Astrocyte of the spinal cord (primary cell): Measurements from ENCODE around the gene GTF2B.
"Not testable (repeated sequence)": the region's sequence is repeated elsewhere in the genome, so short reads cannot be mapped to it uniquely, and the experiment has no call there.

ENCODE experiments used
- DNase-seq: peaks from one replicate; pipeline ENCODE4 v3.0.0; 2011; ENCODE audit warnings: low read depth, low spot score
- H3K4me3 ChIP-seq: 2 replicates; pipeline ENCODE4 v1.5.1; 2011; ENCODE audit warnings: low read depth, mild to moderate bottlenecking, low read length, moderate library complexity
- CTCF ChIP-seq: IDR thresholded peaks from 2 replicates; pipeline ENCODE4 v1.5.1; 2012; ENCODE audit warnings: low read depth, mild to moderate bottlenecking, low read length, inconsistent platforms
- in situ Hi-C: cut with HindIII; loops from 2 replicates; pipeline ENCODE4 v1.10.0; 2017; ENCODE audit warnings: low sequenced_read_pairs

GTF2B gene

GRCh38 chr1:88922214-88922613 is 30.8 kb upstream of the GTF2B start:
- no peak for TF ChIP-seq CTCF
- no peak overlapping the region for H3K4me3 ChIP-seq
- no peak for DNase-seq
- in situ Hi-C loops: no loop called here

DNA sequence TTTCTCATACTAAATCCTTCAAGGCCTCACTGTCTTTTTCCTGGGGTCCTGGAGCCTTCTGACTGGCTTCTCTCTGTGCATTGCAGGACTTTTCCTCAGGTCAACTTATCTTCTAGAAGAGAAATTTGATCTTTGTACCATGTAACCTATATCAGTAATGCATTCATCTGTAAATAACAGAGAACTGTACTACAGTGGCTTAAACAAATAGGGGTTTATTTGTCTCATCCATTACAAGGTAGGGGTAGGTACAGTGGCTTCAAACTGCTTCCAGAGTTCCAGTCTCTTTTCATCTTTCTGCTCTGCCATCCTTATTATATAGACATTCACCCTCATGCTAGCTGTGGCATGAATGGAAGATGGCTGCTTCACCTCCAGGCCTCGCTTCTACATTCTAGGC is 29.5 kb upstream of the GTF2B start:
- DNase-seq: no peak
- no peak for TF ChIP-seq CTCF
- in situ Hi-C loops: no loop called here
- no peak overlapping the region for H3K4me3 ChIP-seq

DNA sequence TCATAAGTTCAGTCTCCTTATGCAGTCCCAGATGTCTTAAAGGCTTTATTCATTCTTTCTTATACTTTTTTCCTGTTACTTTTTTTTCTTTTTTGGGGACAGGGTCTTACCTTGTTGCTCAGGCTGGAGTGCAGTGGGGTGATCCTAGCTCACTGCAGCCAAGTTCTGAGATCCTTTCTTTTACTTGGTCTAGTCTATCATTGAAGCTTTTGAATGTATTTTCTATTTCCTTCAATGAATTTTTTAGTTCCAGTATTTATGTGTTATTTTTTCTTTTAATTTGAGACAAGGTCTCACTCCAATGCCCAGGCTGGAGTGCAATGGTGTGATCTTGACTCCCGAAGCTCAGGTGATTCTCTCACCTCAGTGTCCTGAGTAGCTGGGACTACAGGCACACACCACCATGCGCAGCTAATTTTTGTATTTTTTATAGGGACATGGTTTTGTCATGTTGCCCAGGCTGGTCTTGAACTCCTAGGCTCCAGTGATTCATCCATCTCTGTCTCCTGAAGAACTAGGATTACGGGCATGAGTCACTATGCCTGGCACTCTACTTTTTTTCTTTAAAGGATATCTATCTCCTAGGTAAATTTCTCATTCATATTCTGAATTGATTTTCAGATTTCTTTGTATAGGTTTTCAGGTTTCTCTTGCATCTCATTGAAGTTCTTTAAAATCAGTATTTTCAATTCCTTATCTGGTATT is 26.1 kb upstream of the GTF2B start:
- TF ChIP-seq CTCF: no peak
- H3K4me3 ChIP-seq: no peak overlapping the region
- DNase-seq: no peak
- in situ Hi-C loops: no loop called here

DNA sequence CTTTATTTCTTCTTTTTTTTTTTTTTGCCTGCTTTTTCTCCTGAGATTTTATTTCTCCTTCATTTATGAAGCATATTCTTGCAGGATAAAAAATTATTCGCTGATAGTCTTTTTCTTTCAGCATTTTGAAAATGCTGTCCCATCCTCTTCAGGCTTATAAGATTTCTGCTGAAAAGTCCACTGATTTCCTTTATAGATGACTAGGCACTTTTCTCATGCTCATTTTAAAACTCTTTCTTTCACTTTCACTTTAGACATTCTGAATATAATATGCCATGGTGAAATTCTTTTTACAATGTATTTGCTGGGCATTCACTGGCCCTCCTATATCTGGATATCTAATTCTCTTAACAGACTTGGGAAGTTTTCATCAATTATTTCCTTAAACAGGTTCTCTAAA is 25.5 kb upstream of the GTF2B start:
- H3K4me3 ChIP-seq: no peak overlapping the region
- no peak for TF ChIP-seq CTCF
- no peak for DNase-seq
- in situ Hi-C loops: no loop called here

- in situ Hi-C loops, DNase-seq, H3K4me3 ChIP-seq: not testable (repeated sequence)
Measured at GRCh38 chr1:88911800-88912199, 20.4 kb upstream of the GTF2B start.

- TF ChIP-seq CTCF: no peak
- no peak for DNase-seq
- H3K4me3 ChIP-seq: no peak overlapping the region
- in situ Hi-C loops: no loop called here
Measured at GRCh38 chr1:88911161-88911560, 19.8 kb upstream of the GTF2B start.

DNA sequence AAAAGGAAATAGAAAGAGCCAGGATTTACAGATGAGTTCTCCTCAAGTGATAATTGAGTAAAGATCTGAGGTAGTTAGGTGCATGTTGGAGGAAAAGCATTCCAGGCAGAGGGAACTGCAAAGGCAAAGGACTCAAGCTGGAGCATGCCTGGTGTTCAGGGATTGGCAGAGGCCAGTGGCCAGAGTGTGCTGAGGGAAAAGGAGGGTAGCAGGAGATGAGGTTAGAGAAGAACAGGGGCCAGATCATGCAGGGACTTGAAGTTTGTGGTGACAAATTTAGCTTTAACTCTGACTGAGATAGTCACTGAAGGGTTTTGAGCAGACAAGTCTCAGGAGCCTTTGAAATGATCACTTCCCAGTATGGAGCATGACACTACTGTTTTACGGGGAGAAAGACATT is 19.0 kb upstream of the GTF2B start:
- in situ Hi-C loops: no loop called here
- TF ChIP-seq CTCF: no peak
- H3K4me3 ChIP-seq: no peak overlapping the region
- DNase-seq: no peak
